DOHH2 (cell line): ENCODE results near the gene SCNN1G.

Experiments used
- H3F3A ChIP-seq: fragments of 200-600 bp; sonication (generic), shearing (Covaris generic); 2 replicates; pipeline ENCODE4 v1.6.0; 2016; ENCODE audit warnings: antibody characterized with exemption, mild to moderate bottlenecking; ENCODE audit not compliant: control insufficient read depth, insufficient read depth
- H3K27ac ChIP-seq: fragments of 200-600 bp; sonication (generic); 2 replicates; pipeline ENCODE4 v1.5.1; 2014; ENCODE audit warnings: low read depth, mild to moderate bottlenecking, low read length, moderate library complexity
- H3K27me3 ChIP-seq: fragments of 200-600 bp; sonication (generic); 2 replicates; pipeline ENCODE4 v1.6.1; 2014; ENCODE audit warnings: mild to moderate bottlenecking, low read length, mixed read lengths; ENCODE audit not compliant: control insufficient read depth
- H3K36me3 ChIP-seq: fragments of 200-600 bp; sonication (generic); 2 replicates; pipeline ENCODE4 v1.6.1; 2014; ENCODE audit warnings: mild to moderate bottlenecking, low read length, moderate library complexity, mixed read lengths; ENCODE audit not compliant: control insufficient read depth
- H3K4me1 ChIP-seq: fragments of 200-600 bp; sonication (generic); 2 replicates; pipeline ENCODE4 v1.6.1; 2014; ENCODE audit warnings: mild to moderate bottlenecking, low read length, mixed read lengths; ENCODE audit not compliant: control insufficient read depth
- H3K4me2 ChIP-seq: fragments of 200-600 bp; sonication (generic); 2 replicates; pipeline ENCODE4 v1.6.0; 2014; ENCODE audit warnings: mild to moderate bottlenecking, low read length, moderate library complexity
- H3K4me3 ChIP-seq: fragments of 200-600 bp; sonication (generic); 2 replicates; pipeline ENCODE4 v1.5.1; 2014; ENCODE audit warnings: mild to moderate bottlenecking, low read length, mixed read lengths
- H3K79me2 ChIP-seq: fragments of 200-600 bp; sonication (generic); 2 replicates; pipeline ENCODE4 v1.6.1; 2014; ENCODE audit warnings: mild to moderate bottlenecking, low read length, mixed read lengths; ENCODE audit not compliant: control insufficient read depth
- H3K9me2 ChIP-seq: fragments of 200-600 bp; sonication (generic); replicated peaks from 2 replicates; pipeline ENCODE4 v1.6.1; 2014; ENCODE audit warnings: mild to moderate bottlenecking, low read length, mixed read lengths; ENCODE audit not compliant: control insufficient read depth
- H3K9me3 ChIP-seq: fragments of 200-600 bp; sonication (generic); 2 replicates; pipeline ENCODE4 v1.6.1; 2014; ENCODE audit warnings: antibody characterized with exemption, low read length, mixed read lengths; ENCODE audit not compliant: control insufficient read depth, insufficient read depth
- H4K20me1 ChIP-seq: fragments of 200-600 bp; sonication (generic); 2 replicates; pipeline ENCODE4 v1.6.0; 2014; ENCODE audit warnings: low read depth, mild to moderate bottlenecking, antibody characterized with exemption, low read length, moderate library complexity; ENCODE audit not compliant: control insufficient read depth, insufficient read depth
- CTCF ChIP-seq: fragments of 200-600 bp; sonication (generic); IDR thresholded peaks from one replicate; pipeline ENCODE4 v1.5.1; 2014; ENCODE audit warnings: antibody characterized with exemption, mild to moderate bottlenecking, low read depth, low read length; ENCODE audit not compliant: poor library complexity, severe bottlenecking
- EZH2phosphoT487 ChIP-seq: fragments of 200-600 bp; sonication (generic); IDR thresholded peaks from 2 replicates; pipeline ENCODE4 v1.6.1; 2017; ENCODE audit warnings: borderline replicate concordance, mild to moderate bottlenecking, antibody characterized with exemption, low read length, moderate library complexity, mixed read lengths

Gene SCNN1G

DNA sequence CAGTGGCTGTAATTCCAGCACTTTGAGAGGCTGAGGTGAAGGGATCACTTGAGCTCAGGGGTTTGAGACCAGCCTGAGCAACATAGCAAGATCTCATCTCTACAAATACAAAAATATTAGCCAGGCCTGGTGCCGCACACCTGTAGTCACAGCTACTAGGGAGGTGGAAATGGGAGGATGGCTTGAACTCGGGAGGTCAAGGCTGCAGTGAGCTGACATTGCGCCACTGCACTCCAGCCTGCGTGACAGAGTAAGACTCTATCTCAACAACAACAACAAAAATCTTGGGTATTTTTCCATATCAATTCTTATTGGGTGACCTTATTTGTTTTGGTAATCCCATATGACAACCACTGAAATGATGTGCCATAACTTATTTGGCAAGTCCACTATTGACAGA is 52.6 kb downstream of the SCNN1G start:
- H3K4me2 ChIP-seq, result no peak overlapping the region
- H3K4me3 ChIP-seq, result no peak overlapping the region
- no peaks in the 10 kb centered on the region for H3K36me3 ChIP-seq
- no peaks in the 10 kb centered on the region for H3F3A ChIP-seq
- H3K27me3 ChIP-seq, result no peaks in the 10 kb centered on the region; the same call in 1 of the 2 replicates
- H3K4me1 ChIP-seq, result no peaks in the 10 kb centered on the region
- H4K20me1 ChIP-seq, result no peaks in the 10 kb centered on the region
- H3K9me3 ChIP-seq, result no peaks in the 10 kb centered on the region
- no peaks in the 10 kb centered on the region for H3K9me2 ChIP-seq
- H3K27ac ChIP-seq, result no peak overlapping the region
- no peaks in the 10 kb centered on the region for H3K79me2 ChIP-seq
- TF ChIP-seq EZH2phosphoT487, result no peak
- TF ChIP-seq CTCF, result no peak

- Histone ChIP-seq H3K4me3 (no peak overlapping the region), H3F3A (no peaks in the 10 kb centered on the region), H3K9me2 (no peaks in the 10 kb centered on the region), H3K36me3 (no peaks in the 10 kb centered on the region), H3K4me2 (no peak overlapping the region), H4K20me1 (no peaks in the 10 kb centered on the region), H3K27me3 (no peaks in the 10 kb centered on the region; the same call in 1 of the 2 replicates), H3K9me3 (no peaks in the 10 kb centered on the region), H3K27ac (no peak overlapping the region), H3K4me1 (no peaks in the 10 kb centered on the region), H3K79me2 (no peaks in the 10 kb centered on the region)
- TF ChIP-seq EZH2phosphoT487 (no peak), CTCF (no peak)
These were observed 54.4 kb downstream of the SCNN1G start for GRCh38 chr16:23236983-23237382.

- Histone ChIP-seq H3K27me3 (no peaks in the 10 kb centered on the region), H3K9me2 (no peaks in the 10 kb centered on the region), H4K20me1 (no peaks in the 10 kb centered on the region), H3F3A (no peaks in the 10 kb centered on the region), H3K4me1 (no peaks in the 10 kb centered on the region), H3K36me3 (no peaks in the 10 kb centered on the region), H3K79me2 (no peaks in the 10 kb centered on the region), H3K4me3 (no peak overlapping the region), H3K27ac (no peak overlapping the region), H3K4me2 (no peak overlapping the region), H3K9me3 (no peaks in the 10 kb centered on the region)
- no peak for TF ChIP-seq EZH2phosphoT487
- TF ChIP-seq CTCF, result no peak
These were observed 58.4 kb downstream of the SCNN1G start for GRCh38 chr16:23240994-23241393.

- Histone ChIP-seq H3K36me3 (no peaks in the 10 kb centered on the region), H3K27ac (no peak overlapping the region), H3K9me3 (no peaks in the 10 kb centered on the region), H3K4me3 (no peak overlapping the region), H3K27me3 (no peaks in the 10 kb centered on the region), H3K4me1 (no peaks in the 10 kb centered on the region), H3K4me2 (no peak overlapping the region), H3K79me2 (no peaks in the 10 kb centered on the region), H4K20me1 (no peaks in the 10 kb centered on the region), H3F3A (no peaks in the 10 kb centered on the region), H3K9me2 (no peaks in the 10 kb centered on the region)
- TF ChIP-seq EZH2phosphoT487 (no peak), CTCF (no peak)
These were observed 61.6 kb downstream of the SCNN1G start for GRCh38 chr16:23244122-23244521.
